Activated CD8-positive, alpha-beta memory T cell treated with anti-CD3 and anti-CD28 coated beads for 48 hours (primary cell): ENCODE measurements around the gene CHRDL2.

Experiments used
- DNase-seq, 3 experiments: peaks; one replicate each; pipeline ENCODE4 v3.0.0-alpha.2; 2020; ENCODE audit warnings: low read depth in 2 of 3, low spot score in 2 of 3

Gene CHRDL2

DNA sequence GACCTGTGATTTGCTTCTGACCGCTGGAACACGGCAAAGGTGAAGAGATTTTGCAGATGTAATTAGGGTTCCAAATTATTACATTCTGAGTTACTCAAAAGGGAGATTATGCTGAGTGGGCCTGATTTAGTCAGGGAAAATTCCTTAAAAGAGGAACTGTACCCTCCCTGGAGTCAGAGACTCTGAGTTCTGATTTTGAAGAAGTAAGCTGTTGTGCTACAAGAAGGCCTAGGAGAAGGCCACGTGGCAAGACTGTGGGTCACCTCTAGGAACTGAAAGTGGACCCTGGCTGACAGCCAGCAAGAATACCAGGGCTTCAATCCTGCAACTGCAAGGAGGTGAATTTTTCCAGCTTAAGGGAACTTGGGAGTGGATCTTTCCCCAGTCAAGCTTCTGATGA lies 45.3 kb downstream of the CHRDL2 start:
- no peak for DNase-seq

DNA sequence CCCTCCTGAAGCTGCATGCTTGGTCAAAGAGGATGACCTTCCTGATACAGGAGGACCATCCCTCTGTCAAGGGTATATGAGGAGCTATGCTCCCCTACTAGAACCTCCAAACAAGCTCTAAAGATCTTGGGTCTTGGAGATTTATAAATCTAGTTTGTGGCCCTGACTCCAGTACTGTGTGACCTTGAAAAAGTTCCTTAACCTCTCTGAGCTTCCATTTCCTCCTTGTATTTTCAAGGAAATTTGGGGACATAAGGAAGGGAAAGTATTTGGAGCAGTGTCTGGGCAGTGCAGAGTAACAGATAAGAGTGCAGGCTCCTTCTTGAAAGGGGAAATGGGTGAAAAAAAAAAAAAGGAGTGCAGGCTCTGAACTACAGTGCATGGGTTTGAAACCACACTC lies 45.9 kb downstream of the CHRDL2 start:
- DNase-seq, result no peak

DNA sequence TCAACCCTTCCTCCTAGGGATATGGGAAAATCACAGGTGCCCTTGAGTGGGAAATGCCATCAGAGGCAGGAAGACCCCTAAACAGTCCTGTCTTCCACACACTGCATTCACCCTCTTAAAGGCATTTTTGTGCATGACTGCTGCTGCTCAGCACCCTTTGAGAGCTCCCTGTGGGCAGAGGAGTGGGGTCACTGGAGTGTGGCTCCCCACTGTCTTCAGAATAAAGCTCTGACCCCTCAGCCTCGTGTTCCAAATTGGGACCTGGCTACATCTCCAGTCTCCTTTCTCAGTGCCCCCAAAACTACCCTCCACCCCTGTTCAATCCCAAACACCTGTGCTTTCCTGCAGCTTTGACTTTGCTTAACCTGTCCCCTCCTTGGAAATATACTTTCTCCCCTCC lies 46.6 kb downstream of the CHRDL2 start:
- no peak for DNase-seq

DNA sequence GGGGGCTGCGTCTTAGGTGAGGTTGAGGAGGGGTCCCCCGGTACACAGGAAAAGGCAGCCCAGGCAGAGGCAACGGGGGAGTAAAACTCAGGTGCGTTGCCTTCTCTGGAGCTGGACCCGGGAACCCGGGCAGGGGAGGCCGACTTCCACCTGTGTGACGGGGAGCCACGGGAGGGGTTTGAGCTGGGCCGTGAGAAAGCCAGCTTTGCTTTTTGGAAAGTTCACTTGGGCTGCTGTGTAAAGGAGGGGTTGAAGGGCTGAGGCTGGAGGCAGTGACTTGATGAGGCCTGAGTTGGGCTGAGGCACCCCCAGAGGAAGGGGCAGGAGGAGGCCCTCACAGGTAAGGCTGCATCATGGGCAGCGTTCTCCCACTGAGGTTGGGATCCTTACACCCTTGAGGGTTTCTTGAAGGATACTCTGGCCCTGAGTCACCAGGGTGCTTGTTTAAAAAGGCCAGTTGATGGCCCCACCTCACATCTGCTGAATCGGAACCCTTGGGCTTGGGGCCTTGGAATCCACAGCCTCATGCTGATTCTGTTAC lies 47.2 kb downstream of the CHRDL2 start:
- DNase-seq, result no peak

DNA sequence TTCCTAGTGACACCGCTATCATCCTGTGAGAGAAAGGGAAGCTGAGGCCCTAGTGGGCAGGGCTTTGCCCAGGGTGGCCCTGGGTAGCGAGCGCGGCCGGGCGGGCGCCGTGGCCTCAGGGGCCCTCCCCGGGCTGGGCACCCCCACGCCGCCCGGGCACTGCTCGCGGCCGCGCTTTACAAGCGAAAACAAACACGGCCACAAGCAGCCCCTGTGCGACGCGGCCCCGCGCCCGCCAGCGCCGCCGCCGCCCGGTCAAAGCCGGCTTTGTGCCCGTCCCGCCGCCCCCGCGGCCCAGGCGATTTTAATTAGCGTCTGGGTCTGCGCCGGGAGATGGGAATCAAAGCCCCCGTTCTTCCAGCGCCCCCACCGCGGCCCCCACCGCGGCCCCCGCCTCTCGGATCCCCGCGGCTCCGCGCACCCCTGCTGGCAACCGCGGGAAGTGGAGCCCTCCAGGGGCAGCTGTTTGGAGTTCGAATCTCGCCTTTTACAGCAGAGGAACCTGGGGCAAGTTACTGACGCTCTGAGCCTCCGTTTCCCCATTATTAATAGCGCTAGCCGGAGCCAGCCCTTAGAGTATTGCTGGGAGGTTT lies 47.9 kb downstream of the CHRDL2 start:
- no peak for DNase-seq

DNA sequence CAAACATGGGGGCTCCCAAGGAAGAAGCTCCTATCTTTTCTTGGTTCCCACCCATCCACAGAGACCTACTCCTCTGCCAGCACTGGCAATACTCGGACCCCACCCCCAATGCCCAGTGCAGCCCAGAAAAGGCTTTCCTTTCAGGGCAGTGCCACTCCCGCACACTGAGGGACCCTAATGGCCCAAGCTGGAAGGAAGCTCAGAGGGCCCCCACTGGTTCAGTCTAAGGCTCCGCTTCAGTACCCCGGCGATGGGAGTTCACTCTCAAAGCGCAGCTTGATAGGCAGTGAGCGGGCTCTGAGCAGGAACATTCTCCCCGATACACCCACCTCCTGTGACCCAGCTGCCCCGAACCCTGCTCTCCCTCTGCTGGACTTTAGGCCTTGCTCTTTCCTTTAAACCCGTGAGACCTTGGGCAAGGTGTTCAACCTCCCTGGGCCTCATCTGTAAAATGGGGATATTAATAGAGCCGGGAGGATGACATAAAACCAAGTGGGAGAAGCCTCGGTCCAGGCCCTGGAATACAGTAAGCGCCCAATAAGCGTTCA lies 48.4 kb downstream of the CHRDL2 start:
- no peak for DNase-seq

DNA sequence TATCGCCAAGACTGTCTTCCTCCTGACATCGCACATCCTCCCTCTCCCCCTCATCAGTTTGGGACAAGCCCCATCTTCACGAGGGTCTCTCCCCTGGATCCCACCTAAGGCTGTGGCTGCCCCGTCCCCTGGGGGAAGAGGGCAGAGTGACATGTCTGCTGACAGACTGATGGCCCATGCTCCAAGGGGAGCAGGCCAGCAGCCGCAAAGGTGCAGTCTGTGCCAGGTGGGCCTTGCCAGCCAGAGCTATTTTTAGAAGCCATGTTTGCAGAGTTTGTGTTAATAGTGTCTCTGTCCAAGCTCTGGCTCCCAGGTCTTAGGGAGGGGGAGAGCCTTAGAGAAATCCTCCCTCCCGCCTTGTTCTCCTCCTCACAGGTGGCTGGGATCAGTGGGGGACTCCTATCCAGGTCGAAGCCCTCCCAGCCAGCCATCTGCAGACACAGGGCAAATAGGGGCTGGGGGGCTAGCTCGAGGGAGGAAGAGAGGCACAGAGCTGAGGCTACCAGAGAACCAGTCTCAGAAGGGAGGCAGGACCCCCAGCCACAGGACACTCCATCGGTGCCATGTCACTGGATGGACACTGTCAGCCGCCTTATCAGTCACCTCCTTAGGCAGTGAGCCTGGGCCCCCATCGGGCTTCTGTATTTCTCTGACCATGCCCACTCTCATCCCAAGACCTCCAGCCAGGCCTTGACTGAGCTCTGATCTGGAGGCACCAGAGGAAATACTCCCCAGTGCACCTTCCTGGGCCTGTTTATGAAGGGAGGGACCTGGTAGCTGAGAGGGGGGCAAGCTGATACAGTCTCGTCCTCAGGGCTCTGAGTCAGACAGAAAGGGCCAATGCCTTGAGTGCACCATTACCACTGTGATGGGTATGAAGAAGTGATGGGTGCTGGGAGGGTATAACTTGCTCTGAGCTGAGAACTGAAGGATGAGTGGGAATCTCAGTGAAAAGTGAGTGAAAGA lies 49.3 kb downstream of the CHRDL2 start:
- DNase-seq, result no peak

DNA sequence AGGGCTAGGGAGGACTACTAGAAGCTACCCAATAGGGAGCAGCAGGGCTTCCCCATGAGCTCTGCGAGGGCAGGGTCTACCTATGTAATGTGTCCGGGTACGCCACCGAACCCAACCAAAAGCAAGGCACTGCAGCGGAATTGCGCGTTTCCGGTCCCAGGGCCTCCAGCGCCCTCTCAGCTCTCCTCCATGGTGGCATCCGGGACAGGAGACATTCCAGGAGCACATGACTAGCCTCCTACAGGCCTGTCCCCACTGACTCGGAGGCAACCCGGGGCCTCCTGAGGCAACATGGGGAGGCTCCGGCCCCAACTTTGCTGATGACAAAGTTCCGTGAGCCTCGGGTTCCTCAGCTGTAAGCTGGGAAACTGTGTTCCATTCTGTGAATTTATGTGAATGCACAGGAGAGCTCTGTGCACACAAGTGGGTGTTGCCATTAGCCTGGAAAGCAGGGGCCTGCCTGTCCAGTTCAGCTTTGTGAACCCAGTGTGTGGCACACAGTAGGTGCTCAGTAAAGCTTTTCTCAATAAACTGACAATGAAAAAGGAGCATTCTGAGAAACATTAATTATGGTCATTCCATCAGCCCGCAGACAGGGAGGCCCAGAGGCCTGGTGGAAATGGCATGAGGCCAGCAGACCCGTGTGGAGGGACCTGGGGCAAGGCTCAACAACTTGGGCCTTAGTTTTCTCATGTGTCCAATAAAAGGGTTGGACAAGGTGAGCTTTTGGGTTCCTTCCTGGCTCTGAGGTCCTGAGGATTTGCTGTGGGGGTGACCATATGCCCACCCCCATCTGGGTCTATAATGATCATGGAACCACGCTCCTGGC lies 50.3 kb downstream of the CHRDL2 start:
- DNase-seq, result no peak

DNA sequence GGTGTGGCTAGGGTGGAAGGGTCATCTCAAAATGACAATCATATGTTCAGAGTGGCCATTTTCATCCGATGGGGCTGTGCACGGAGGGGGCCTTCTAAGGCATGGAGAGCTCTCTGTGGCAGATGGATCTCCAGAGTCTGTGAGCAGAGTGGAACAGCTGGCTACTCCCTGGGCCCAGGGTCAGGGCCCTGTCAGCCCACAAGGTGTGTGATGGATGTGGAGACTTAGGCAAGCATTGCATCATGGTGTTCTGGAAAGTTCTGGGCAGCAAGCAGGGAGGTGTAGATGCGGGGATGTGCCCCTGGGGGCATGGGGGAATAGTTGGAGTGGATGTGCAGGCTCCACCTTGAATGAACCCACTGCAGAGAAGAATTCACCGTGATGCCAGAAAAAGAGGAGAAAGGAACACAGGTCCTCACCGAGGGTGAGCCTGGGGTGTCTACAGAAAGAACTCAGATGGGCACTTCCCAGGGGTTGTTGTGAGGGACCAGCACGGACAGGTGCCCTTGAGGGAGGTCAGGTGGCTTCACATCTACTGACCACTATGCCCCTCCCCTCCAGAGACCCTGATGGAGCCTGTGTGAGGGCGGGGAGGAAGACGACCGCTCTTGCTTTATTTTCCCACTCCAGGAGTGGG lies 51.1 kb downstream of the CHRDL2 start:
- DNase-seq, result no peak

DNA sequence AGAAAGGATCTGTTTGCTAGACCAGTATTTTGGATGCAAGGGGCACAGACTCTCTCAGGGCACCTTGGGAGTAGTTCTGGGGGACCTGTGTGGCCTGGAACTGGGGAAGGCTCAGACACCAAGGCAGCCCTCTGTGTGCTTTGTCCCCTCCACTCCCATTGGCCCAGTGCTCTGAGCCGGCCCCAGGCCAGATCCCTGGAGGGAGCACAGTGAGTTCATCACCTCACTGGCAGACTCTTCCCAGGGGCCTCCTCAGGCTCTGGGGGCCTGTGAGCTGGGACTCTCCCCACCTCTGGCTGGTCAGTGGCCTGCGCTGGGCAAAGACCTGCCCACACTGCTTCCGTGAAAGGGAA lies 51.7 kb downstream of the CHRDL2 start:
- DNase-seq, result no peak

DNA sequence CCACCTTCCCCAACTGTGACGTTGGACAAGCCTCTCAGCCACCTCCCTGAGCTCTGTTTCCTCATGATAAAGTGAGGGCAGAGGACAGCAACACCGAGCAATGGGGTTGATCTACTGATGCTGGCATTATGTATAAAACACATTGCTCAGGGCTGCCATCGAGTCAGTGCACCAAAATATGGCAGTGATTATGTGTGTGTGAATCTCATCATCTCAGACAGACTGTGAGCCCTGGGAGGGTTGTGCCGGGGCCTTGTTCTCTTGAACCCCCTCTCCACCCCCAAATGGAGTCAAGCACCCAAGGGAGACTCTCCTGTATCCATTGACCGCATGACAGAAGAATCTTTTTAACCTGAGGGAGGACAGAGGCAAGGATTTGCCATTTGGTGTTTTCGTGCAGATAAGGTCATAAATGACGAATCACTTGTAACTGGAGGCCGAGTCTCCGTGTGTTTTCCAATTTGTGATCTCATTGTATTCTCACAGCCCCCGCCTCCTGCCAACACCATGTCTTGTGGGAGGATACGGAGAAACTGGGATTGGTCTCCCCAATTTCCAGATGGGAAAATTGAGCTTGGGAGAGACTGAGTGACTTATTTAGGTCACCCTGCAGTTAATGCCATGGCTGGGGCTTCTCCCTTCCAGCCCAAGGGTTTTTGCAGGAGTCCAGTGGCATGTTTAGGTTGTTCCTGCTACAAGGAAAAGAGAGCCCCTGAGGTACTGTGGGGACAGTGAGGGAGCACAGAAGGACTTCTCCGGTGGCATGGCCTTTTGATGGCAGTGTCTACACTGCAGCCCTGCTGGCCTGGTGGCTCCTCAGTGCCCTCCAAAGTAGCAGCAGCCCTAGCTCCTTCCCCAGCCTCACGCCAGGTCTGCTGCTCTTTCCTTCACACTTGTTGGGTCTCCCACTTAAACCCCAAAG lies 52.4 kb downstream of the CHRDL2 start:
- no peak for DNase-seq

DNA sequence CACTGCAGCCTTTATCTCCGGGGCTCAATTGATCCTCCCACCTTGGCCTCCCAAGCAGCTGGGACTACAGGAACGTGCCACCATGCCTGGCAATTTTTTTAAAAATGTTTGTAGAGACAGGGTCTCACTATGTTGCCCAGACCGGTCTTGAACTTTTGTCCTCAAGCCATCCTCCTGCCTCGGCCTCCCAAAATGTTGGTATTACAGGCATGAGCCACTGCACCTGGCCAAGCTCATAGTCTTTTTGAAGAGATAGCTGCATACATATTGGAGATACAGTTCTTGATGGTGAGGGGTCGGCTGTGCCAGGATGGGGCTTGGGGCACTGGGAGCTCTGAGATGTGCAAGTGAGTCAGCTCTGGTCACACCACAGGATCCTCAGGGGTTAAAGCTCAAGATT lies 53.2 kb downstream of the CHRDL2 start:
- DNase-seq, result no peak

DNA sequence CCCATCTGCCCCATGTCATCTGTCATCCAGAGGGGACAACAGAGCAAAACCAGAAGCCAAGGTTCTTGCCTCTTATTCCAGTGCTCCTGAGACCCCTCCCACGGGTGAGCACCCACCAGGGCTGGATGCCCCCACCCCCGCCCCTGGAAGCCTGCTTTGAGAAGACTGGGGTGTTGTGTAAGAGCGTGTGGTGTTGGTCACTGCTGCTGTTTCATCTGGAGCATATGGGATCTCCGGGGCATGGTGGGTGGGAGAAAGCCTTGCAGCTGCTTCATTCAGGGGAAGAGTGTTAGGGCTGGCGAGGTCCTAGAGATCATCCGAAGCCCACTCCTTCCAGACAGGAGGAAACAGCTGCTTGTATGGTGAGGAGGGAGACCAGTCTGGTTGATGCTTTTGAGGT lies 54.1 kb downstream of the CHRDL2 start:
- no peak for DNase-seq

DNA sequence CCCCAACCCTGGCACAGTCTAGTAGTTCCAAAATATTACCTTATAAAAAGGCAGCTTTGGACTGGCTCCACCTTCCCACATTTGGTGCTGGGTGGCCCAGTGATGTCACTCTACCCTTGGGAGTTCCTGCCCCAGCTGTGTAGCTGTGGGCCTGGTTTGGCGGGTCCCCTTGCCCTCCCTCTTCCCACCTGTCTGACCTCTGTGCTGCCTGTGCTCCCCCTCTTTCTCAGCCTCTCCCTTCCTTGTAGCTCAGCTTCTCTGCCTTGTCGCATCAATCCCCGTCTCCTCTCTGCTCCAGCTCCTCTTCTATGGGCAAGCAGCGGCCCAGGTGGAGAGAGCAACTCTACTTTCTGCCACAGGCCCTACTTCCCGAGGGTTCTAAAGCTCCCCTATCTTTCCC lies 54.6 kb downstream of the CHRDL2 start:
- DNase-seq, result no peak

DNA sequence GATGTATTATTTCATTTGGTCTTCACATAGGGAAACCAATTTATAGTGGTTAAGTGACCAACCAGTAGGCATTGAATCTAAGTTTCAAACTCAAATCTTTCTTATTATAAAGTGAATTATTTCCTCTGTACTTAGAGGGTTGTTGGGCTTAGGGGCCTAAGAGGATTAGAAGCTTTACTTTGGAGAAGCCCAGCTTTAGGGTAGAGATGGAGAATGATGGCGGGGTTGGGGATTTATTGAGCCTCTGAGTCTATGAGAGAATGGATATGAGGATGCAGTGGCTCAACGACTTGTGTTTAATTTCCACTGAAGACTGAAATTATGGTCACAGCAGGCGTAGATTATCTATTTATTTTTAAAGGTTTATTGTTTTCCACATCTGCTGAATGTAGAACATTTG lies 55.5 kb downstream of the CHRDL2 start:
- DNase-seq, result no peak

DNA sequence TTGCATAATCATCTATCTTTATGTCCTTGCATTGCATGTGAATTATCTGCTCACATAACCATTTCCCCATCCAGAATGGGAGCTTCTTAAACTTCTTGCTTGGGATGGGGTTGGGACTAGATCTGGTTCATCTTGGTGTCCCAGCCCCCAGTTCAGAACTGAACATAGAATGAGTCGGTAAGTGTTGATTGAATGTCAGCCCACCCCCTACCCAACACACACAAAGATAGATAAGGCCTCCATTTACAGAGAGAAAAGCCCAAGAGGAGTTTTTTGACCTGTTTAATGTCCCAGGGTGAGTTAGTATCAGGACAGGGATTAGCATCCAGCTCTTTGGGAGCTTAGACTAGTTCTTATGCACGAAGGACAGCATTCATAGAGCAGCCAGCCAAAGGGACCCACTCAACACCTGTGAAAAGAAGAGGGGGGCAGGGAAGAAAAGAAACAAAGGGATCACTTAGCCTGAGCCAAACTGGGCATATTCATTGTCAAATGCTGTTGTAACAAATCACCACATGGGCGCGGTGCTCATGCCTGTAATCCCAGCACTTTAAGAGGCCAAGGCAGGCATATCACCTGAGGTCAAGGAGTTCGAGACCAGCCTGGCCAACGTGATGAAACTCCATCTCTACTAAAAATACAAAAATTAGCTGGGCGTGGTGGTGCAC lies 57.4 kb downstream of the CHRDL2 start:
- DNase-seq, result no peak

DNA sequence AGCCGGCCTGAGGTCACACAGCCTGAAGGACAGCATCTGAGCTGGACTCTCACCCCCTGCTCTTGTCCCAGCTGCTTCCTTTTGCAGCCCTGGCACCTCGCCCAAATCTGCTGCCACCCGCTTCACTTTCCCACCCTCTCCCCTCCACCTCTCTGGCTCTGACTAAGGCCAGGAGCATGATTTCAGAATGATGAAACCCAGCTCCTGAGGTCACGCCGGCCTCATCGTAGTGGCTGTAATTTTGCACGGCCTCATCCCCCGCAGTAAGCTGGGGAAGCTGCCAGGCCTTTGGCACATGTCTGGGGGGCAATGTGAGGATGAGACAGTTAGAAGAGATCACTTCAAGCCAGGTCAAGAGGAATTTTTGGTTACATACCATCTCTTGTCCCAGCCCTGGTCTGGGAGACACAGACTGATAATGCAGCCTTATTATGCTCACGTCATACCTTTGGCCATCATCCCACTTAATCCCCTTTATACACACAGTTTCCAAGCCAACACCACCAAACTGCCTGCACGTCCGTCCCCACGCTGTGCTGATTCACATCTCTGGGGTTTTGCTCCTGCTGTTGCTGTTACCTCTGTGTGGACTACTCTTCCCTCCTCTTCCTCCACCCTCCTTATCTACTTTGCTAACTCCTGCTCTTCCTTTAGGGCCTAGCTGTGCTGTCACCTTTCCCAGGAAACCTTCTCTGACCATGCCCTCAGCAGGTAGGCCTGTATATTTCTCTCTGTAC lies 58.1 kb downstream of the CHRDL2 start:
- DNase-seq, result no peak

DNA sequence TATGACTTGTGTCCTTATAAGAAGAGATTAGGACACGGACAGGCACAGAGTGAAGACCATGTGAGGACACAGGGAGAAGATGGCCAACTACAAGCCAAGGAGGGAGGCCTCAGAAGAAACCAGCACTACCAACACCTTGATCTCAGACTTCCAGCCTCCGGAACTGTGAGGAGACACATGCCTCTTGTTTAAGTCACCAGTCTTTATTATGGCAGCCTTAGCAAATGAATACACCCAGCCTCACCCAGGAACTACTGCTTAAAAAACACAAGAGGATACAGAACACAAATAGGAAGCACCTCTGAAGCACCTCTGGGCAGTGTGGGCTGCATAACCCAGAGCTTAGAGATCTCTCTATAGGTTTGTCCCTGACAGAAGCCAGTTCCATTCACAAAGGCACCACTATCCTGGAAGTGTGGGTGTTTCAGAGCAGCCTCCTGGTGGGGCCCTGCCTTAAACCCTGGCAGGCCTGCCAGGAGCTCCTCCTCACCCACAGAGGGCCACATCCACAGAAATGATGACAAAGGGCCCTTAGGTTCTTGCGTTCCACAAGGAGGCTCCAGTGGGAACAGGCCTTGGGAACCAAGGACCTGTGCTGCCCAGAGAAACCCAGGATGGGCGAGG lies 58.8 kb downstream of the CHRDL2 start:
- DNase-seq, result no peak
